ENCODE measurements around the gene GJD2. TPM values are rescaled to one million over a fixed set of nuclear protein-coding genes. Genes with fewer than 3 reads are reported as not detected.
A peak's percentile ranks its signal among the peaks of the same experiment; 100 is the strongest.

The GJD2 gene
- not detected for total RNA-seq

- peak; percentile 1 for DNase-seq
- no peak within 1 kb of the TSS for H3K27ac Mint-ChIP-seq
- H3K36me3 Mint-ChIP-seq: no peaks in the 10 kb centered on the region
- H3K4me1 Mint-ChIP-seq: no peaks in the 10 kb centered on the region
- H3K9me3 Mint-ChIP-seq: no peaks in the 10 kb centered on the region
- no peak within 1 kb of the TSS for H3K4me3 Mint-ChIP-seq
- peaks cover 66% of the 10 kb centered on the region for H3K27me3 Mint-ChIP-seq
These were observed at the start of gene GJD2 for GRCh38 chr15:34754674-34755418. GJD2 (minus strand) TSS chr15:34754998; CDS start chr15:34754488, 510 bp downstream.

GRCh38 chr15:34804113-34804512, 49.3 kb upstream of the GJD2 start:
- Mint-ChIP-seq H3K27me3 (peaks cover 34% of the 10 kb centered on the region), H3K4me1 (no peaks in the 10 kb centered on the region), H3K4me3 (no peak overlapping the region), H3K36me3 (no peaks in the 10 kb centered on the region), H3K27ac (no peak overlapping the region), H3K9me3 (no peaks in the 10 kb centered on the region)
- DNase-seq: no peak

- no peaks in the 10 kb centered on the region for H3K9me3 Mint-ChIP-seq
- H3K27me3 Mint-ChIP-seq: peaks cover 26% of the 10 kb centered on the region
- DNase-seq: no peak
- no peaks in the 10 kb centered on the region for H3K36me3 Mint-ChIP-seq
- H3K4me1 Mint-ChIP-seq: no peaks in the 10 kb centered on the region
- no peak overlapping the region for H3K27ac Mint-ChIP-seq
- H3K4me3 Mint-ChIP-seq: no peak overlapping the region
These were observed 48.3 kb upstream of the GJD2 start for GRCh38 chr15:34802803-34803750.

- Mint-ChIP-seq H3K4me1 (no peaks in the 10 kb centered on the region), H3K36me3 (no peaks in the 10 kb centered on the region), H3K27ac (no peak overlapping the region), H3K4me3 (no peak overlapping the region), H3K27me3 (peaks cover 32% of the 10 kb centered on the region), H3K9me3 (no peaks in the 10 kb centered on the region)
- DNase-seq: no peak
These were observed 47.6 kb upstream of the GJD2 start for GRCh38 chr15:34802371-34802770.

- H3K36me3 Mint-ChIP-seq: no peaks in the 10 kb centered on the region
- DNase-seq: no peak
- no peak overlapping the region for H3K27ac Mint-ChIP-seq
- H3K4me3 Mint-ChIP-seq: no peak overlapping the region
- H3K9me3 Mint-ChIP-seq: no peaks in the 10 kb centered on the region
- H3K4me1 Mint-ChIP-seq: no peaks in the 10 kb centered on the region
- peaks cover 56% of the 10 kb centered on the region for H3K27me3 Mint-ChIP-seq
These were observed 44.6 kb upstream of the GJD2 start for GRCh38 chr15:34799149-34800101.

GRCh38 chr15:34796847-34797435, 42.1 kb upstream of the GJD2 start:
- no peak for DNase-seq
- Mint-ChIP-seq H3K4me1 (no peaks in the 10 kb centered on the region), H3K4me3 (no peak overlapping the region), H3K36me3 (no peaks in the 10 kb centered on the region), H3K27me3 (peaks cover 73% of the 10 kb centered on the region), H3K9me3 (no peaks in the 10 kb centered on the region), H3K27ac (no peak overlapping the region)

GRCh38 chr15:34795267-34796081, 40.7 kb upstream of the GJD2 start, which contains the start of gene ACTC1:
ACTC1 (minus strand) TSS chr15:34795549; CDS start chr15:34794808, 741 bp downstream.
- Mint-ChIP-seq H3K27me3 (peaks cover 69% of the 10 kb centered on the region), H3K9me3 (no peaks in the 10 kb centered on the region), H3K4me1 (no peaks in the 10 kb centered on the region), H3K27ac (no peak within 1 kb of the TSS), H3K36me3 (no peaks in the 10 kb centered on the region), H3K4me3 (no peak within 1 kb of the TSS)
- DNase-seq: peak; percentile 4

GRCh38 chr15:34794590-34795206, 39.9 kb upstream of the GJD2 start:
- Mint-ChIP-seq H3K9me3 (no peaks in the 10 kb centered on the region), H3K27ac (no peak overlapping the region), H3K36me3 (no peaks in the 10 kb centered on the region), H3K4me1 (no peaks in the 10 kb centered on the region), H3K4me3 (no peak overlapping the region), H3K27me3 (peaks cover 65% of the 10 kb centered on the region)
- no peak for DNase-seq

- no peak for DNase-seq
- H3K9me3 Mint-ChIP-seq: no peaks in the 10 kb centered on the region
- H3K27me3 Mint-ChIP-seq: peaks cover 62% of the 10 kb centered on the region
- H3K4me1 Mint-ChIP-seq: no peaks in the 10 kb centered on the region
- H3K27ac Mint-ChIP-seq: no peak overlapping the region
- no peaks in the 10 kb centered on the region for H3K36me3 Mint-ChIP-seq
- H3K4me3 Mint-ChIP-seq: no peak overlapping the region
These were observed 39.1 kb upstream of the GJD2 start for GRCh38 chr15:34793901-34794300.

- H3K9me3 Mint-ChIP-seq: no peaks in the 10 kb centered on the region
- no peak overlapping the region for H3K27ac Mint-ChIP-seq
- no peaks in the 10 kb centered on the region for H3K36me3 Mint-ChIP-seq
- DNase-seq: no peak
- no peaks in the 10 kb centered on the region for H3K4me1 Mint-ChIP-seq
- peaks cover 62% of the 10 kb centered on the region for H3K27me3 Mint-ChIP-seq
- H3K4me3 Mint-ChIP-seq: no peak overlapping the region
These were observed 38.3 kb upstream of the GJD2 start for GRCh38 chr15:34793071-34793470.

GRCh38 chr15:34791701-34792100, 36.9 kb upstream of the GJD2 start:
- Mint-ChIP-seq H3K4me1 (no peaks in the 10 kb centered on the region), H3K36me3 (no peaks in the 10 kb centered on the region), H3K4me3 (no peak overlapping the region), H3K27ac (no peak overlapping the region), H3K9me3 (no peaks in the 10 kb centered on the region), H3K27me3 (peaks cover 52% of the 10 kb centered on the region)
- DNase-seq: no peak

- no peak overlapping the region for H3K4me3 Mint-ChIP-seq
- no peak for DNase-seq
- no peak overlapping the region for H3K27ac Mint-ChIP-seq
- peaks cover 36% of the 10 kb centered on the region for H3K27me3 Mint-ChIP-seq
- no peaks in the 10 kb centered on the region for H3K4me1 Mint-ChIP-seq
- H3K36me3 Mint-ChIP-seq: no peaks in the 10 kb centered on the region
- no peaks in the 10 kb centered on the region for H3K9me3 Mint-ChIP-seq
These were observed 35.3 kb upstream of the GJD2 start for GRCh38 chr15:34790121-34790520.

- Mint-ChIP-seq H3K36me3 (no peaks in the 10 kb centered on the region), H3K4me3 (no peak overlapping the region), H3K9me3 (no peaks in the 10 kb centered on the region), H3K27ac (no peak overlapping the region), H3K4me1 (no peaks in the 10 kb centered on the region), H3K27me3 (peaks cover 29% of the 10 kb centered on the region)
- no peak for DNase-seq
These were observed 34.5 kb upstream of the GJD2 start for GRCh38 chr15:34789326-34789725.
